Common myeloid progenitor, CD34-positive (primary cell): ENCODE data around the gene ARHGAP26.

Experiments
- CTCF ChIA-PET: fragments of 350-600 bp; sonication (Branson Sonifier 250); formaldehyde crosslinking; loops from one replicate; lab custom pipeline; 2021; ENCODE audit warnings: antibody characterized with exemption; lab: Charles Lee
- POLR2A ChIA-PET: fragments of 350-600 bp; sonication (Branson Sonifier 250); formaldehyde crosslinking; loops from one replicate; lab custom pipeline; 2021; ENCODE audit warnings: antibody characterized with exemption; lab: Charles Lee
- DNase-seq, 3 donors: peaks; one replicate each; pipeline versions ENCODE4 v3.0.0 to v3.0.0-alpha.2; 2013
- H3K27ac ChIP-seq, 2 experiments: 1 replicate in 1 of 2; 2 replicates in 1 of 2; pipeline ENCODE4 v1.7.0; 2013; ENCODE audit warnings: inconsistent platforms in 2 of 2, low read length in 2 of 2, mild to moderate bottlenecking in 2 of 2, low read depth in 1 of 2, moderate library complexity in 1 of 2; ENCODE audit not compliant: severe bottlenecking in 2 of 2, insufficient read depth in 1 of 2, poor library complexity in 1 of 2
- H3K27me3 ChIP-seq, 5 experiments: replicated peaks in 2 of 5; 1 replicate in 3 of 5; 2 replicates in 2 of 5; pipeline versions ENCODE4 v1.6.1 to v1.7.0; 2013; ENCODE audit warnings: low read length in 4 of 5, mild to moderate bottlenecking in 2 of 5, moderate library complexity in 2 of 5, inconsistent platforms in 1 of 5; ENCODE audit not compliant: insufficient read depth in 5 of 5, control insufficient read depth in 4 of 5
- H3K36me3 ChIP-seq, 4 experiments: 1 replicate in 2 of 4; 2 replicates in 2 of 4; pipeline versions ENCODE4 v1.6.1 to v1.7.0; 2013; ENCODE audit warnings: low read length in 3 of 4, control low read depth in 1 of 4, mild to moderate bottlenecking in 1 of 4; ENCODE audit not compliant: control insufficient read depth in 4 of 4, insufficient read depth in 4 of 4
- H3K4me1 ChIP-seq, 4 experiments: 1 replicate in 3 of 4; 2 replicates in 1 of 4; pipeline versions ENCODE4 v1.6.1 to v1.7.1; 2013; ENCODE audit warnings: low read length in 3 of 4, mild to moderate bottlenecking in 3 of 4, control low read depth in 1 of 4, inconsistent platforms in 1 of 4, moderate library complexity in 1 of 4; ENCODE audit not compliant: control insufficient read depth in 4 of 4, insufficient read depth in 4 of 4; ENCODE audit errors: control extremely low read depth in 1 of 4
- H3K4me3 ChIP-seq, 7 experiments: 1 replicate in 4 of 7; 2 replicates in 3 of 7; pipeline versions ENCODE4 v1.5.1 to v1.7.0; 2013; ENCODE audit warnings: mild to moderate bottlenecking in 7 of 7, low read length in 6 of 7, moderate library complexity in 6 of 7, inconsistent platforms in 2 of 7, low read depth in 2 of 7, control low read depth in 1 of 7; ENCODE audit not compliant: insufficient read depth in 4 of 7, control insufficient read depth in 1 of 7; ENCODE audit errors: extremely low read depth in 1 of 7
- H3K9me3 ChIP-seq, 5 experiments: 1 replicate in 4 of 5; 2 replicates in 1 of 5; pipeline versions ENCODE4 v1.6.1 to v1.7.1; 2013; ENCODE audit warnings: low read length in 4 of 5, mild to moderate bottlenecking in 2 of 5, inconsistent platforms in 1 of 5, low read depth in 1 of 5, moderate library complexity in 1 of 5; ENCODE audit not compliant: control insufficient read depth in 4 of 5, insufficient read depth in 2 of 5; ENCODE audit errors: control extremely low read depth in 1 of 5
- WGBS: methylation state at CpG from one replicate; pipeline ENCODE4 v1.1.5; 2013; ENCODE audit not compliant: insufficient coverage; 5-methylcytosine and 5-hydroxymethylcytosine counted together

Gene ARHGAP26

DNA sequence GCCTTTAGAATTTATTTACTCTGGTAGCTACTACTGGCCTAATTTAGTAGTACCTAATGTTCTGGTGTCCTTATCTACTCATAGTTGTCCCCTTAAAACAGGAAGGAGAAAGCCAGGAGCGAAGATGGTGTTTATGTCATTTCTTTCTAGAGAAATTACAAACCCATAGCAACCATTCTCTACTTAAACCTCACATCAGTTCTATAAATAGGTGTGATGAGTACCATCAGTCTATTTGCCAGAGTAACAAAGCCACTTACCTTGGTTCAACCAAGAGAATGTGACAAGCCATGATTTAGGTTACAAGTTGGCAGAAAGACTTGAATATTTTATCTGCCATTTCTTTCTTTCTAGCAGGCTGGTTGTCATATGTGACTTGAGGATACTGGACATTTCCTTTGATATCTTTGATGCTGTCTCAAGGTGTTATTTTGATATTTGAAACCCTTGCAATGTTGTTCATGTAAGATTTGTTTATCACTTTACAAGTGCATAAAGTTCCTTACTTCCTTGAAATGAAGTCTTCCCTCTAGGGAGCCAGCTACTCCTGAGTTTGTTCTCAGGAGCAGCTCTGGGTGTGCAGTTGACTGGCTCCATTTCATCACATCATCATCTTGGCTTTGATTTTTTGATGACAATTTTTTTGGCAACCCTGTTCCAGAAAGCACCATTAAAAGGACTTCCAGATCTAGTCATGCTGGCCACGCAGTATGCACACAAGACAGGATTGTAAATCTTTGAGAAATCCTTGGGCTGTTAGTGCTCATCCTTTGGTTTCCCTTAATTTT is 286.8 kb downstream of the ARHGAP26 start:
- no peak for DNase-seq
- Histone ChIP-seq H3K4me1 (peaks cover 0 to 32% (median 8%) of the 10 kb centered on the region in 4 experiments), H3K27me3 (no peaks in the 10 kb centered on the region), H3K4me3 (no peak overlapping the region), H3K36me3 (peaks cover 0 to 6% (median 5%) of the 10 kb centered on the region in 4 experiments), H3K9me3 (no peaks in the 10 kb centered on the region), H3K27ac (no peak overlapping the region)
- POLR2A ChIA-PET: no interaction called here
- 100% methylated on average over 1 of the region's 2 CpGs for WGBS
- CTCF ChIA-PET: interaction anchor here (0.8 kb wide), 1 partner anchor 111 kb away, joined by 4 read pairs; no protein-coding TSS in a partner anchor

GRCh38 chr5:143057580-143057999 is 287.4 kb downstream of the ARHGAP26 start:
- H3K36me3 ChIP-seq: peaks cover 0 to 6% (median 4%) of the 10 kb centered on the region in 4 experiments
- H3K27me3 ChIP-seq: no peaks in the 10 kb centered on the region
- POLR2A ChIA-PET: no interaction called here
- CTCF ChIA-PET: no interaction called here
- no peak overlapping the region for H3K27ac ChIP-seq
- no peak overlapping the region for H3K4me3 ChIP-seq
- peaks cover 0 to 27% (median 8%) of the 10 kb centered on the region in 4 experiments for H3K4me1 ChIP-seq
- no peak for DNase-seq
- 100% methylated on average over 2 of the region's 3 CpGs for WGBS
- no peaks in the 10 kb centered on the region for H3K9me3 ChIP-seq

GRCh38 chr5:143059355-143059754 is 289.2 kb downstream of the ARHGAP26 start:
- DNase-seq: no peak
- Histone ChIP-seq H3K27ac (no peak overlapping the region), H3K4me1 (peaks cover 0 to 12% (median 10%) of the 10 kb centered on the region in 4 experiments), H3K9me3 (no peaks in the 10 kb centered on the region), H3K36me3 (peaks cover 0 to 6% (median 5%) of the 10 kb centered on the region in 4 experiments), H3K4me3 (no peak overlapping the region), H3K27me3 (no peaks in the 10 kb centered on the region)
- no CpG with 5 or more reads among the region's 1 CpG for WGBS
- CTCF ChIA-PET: no interaction called here
- POLR2A ChIA-PET: no interaction called here

DNA sequence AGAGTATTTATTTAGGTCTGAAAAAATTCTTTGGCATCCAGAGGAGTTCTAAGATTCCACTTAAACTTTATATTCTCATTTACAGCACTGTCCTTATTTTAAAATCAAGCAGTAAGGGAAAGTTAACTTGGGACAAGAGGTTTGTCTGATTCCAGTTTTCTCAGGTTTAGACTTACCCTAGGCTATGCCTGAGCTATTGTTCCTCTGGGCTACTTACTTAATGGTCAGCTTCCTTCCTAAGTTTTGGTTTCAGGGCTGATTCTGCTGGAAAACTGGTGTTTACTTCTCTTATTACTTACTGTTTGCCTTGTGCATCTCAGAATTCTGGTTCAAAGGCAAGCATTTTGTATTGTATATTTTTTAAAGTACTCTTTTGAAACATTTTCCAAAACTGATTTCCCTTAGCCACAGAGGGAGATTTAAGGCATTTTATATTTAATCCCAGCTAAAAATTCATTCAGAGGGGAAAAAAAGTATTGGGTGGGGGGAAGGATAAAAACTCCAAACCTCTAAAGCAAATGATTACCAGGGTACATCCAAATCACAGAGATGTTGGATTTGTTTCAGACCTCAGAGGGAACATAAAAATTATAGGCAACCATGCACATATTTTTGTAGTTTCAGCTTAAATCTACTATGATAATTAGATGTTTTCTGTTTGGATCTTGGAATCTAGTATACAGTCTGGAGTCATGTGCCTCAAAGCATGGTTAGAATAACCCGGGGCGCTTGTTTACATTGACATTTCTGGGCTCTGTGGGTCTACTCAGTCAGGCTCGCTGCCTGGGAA is 290.0 kb downstream of the ARHGAP26 start:
- Histone ChIP-seq H3K9me3 (no peaks in the 10 kb centered on the region), H3K4me1 (peaks cover 0 to 12% (median 10%) of the 10 kb centered on the region in 4 experiments), H3K4me3 (no peak overlapping the region), H3K27ac (no peak overlapping the region), H3K36me3 (peaks cover 0 to 6% (median 5%) of the 10 kb centered on the region in 4 experiments), H3K27me3 (no peaks in the 10 kb centered on the region)
- CTCF ChIA-PET: interaction anchor here (1.0 kb wide), 2 partner anchors 10 to 73 kb away, joined by 3 read pairs; no protein-coding TSS in a partner anchor
- no peak for DNase-seq
- POLR2A ChIA-PET: no interaction called here
- 100% methylated on average over 2 of the region's 3 CpGs for WGBS

DNA sequence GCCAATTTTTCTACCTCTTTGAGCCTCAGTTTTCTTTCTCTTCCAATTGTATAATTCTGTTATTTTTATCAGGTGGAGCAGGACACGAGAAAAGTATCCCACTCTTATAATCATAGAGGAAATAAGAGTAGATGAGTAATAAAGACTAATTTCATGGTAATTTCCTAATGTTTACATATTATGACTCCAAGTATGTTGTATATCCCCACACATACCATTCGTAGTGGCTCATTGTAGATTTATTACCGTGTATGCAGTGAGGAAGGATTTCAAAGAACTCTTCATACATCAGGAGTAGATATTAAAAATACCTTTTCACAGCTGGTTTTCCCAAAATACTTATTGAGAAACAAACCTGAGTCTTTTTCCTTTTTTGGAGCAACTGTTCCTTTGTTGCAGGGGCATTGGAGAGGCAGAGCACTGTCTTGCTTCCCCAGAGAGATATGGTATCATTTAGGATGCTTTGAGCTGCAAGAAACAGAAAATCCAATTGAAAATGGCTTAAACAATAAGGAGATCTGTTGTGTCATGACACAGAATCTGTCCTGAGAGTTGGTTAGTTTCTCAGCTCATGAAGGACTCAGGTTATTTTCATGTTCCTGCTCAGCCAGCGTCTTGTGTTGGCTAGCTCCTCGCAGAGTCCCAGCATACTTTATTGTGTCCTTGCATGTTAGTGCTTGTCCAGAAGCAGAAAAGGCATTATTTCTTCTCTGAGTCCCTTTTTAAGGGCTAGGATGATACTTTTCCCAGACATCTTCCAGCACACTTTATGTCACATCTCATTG is 291.2 kb downstream of the ARHGAP26 start:
- CTCF ChIA-PET: interaction anchor here (1.0 kb wide), 1 partner anchor 71 kb away, joined by 3 read pairs; no protein-coding TSS in a partner anchor
- H3K9me3 ChIP-seq: no peaks in the 10 kb centered on the region
- peaks cover under 1 to 12% (median 11%) of the 10 kb centered on the region in 4 experiments for H3K4me1 ChIP-seq
- no peak overlapping the region for H3K4me3 ChIP-seq
- 100% methylated on average over 2 of the region's 5 CpGs for WGBS
- POLR2A ChIA-PET: interaction anchor here (0.6 kb wide), 1 partner anchor 23 kb away, joined by 5 read pairs; no protein-coding TSS in a partner anchor
- no peaks in the 10 kb centered on the region for H3K27me3 ChIP-seq
- peaks cover 0 to 5% (median 4%) of the 10 kb centered on the region in 4 experiments for H3K36me3 ChIP-seq
- no peak overlapping the region for H3K27ac ChIP-seq
- no peak for DNase-seq

- H3K9me3 ChIP-seq: no peaks in the 10 kb centered on the region
- H3K36me3 ChIP-seq: peaks cover 0 to 5% (median 2%) of the 10 kb centered on the region in 4 experiments
- H3K27ac ChIP-seq: no peak overlapping the region
- H3K4me1 ChIP-seq: peaks cover 3 to 12% (median 11%) of the 10 kb centered on the region in 4 experiments
- ChIA-PET POLR2A (no interaction called here), CTCF (no interaction called here)
- no peak for DNase-seq
- H3K27me3 ChIP-seq: no peaks in the 10 kb centered on the region
- H3K4me3 ChIP-seq: no peak overlapping the region
These were observed 292.2 kb downstream of the ARHGAP26 start for GRCh38 chr5:143062379-143062778.
